Germinal center (tissue), 1 donor: ENCODE results near the gene OGDH.

ENCODE experiments used
- DNase-seq: peaks from one replicate; pipeline ENCODE4 v3.0.0; 2012; ENCODE audit warnings: mixed read lengths, low spot score

The OGDH gene

GRCh38 chr7:44738876-44739665 lies 132.6 kb downstream of the OGDH start:
- DNase-seq, result peak; percentile 0

DNA sequence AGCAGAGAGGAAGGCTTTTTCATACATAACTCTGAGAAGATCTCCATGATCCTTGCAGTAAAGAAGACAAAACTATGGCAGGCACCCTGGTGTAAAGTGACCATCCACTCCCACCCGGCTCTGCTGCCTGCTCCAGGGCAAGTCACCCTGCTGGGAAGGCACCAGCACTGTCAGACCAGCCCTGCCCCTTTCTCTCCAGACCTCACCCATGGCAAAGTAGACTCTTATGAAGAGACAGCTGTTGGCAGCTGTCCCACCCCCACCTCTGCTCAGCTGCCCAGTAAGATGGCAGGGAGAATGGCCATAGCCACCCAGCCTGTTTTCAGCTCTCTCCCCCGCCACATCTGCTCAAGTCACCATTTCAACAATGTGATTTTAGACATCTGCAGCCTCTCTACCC lies 133.6 kb downstream of the OGDH start:
- DNase-seq, result peak; percentile 1

- no peak for DNase-seq
These were observed 137.3 kb downstream of the OGDH start for GRCh38 chr7:44743750-44744149.

GRCh38 chr7:44748045-44748947 lies 141.9 kb downstream of the OGDH start, which contains the start of gene ZMIZ2:
TSS of gene ZMIZ2 (plus strand) at chr7:44748847. CDS start at chr7:44756250, 7,403 bp downstream.
- peak; percentile 96 for DNase-seq

DNA sequence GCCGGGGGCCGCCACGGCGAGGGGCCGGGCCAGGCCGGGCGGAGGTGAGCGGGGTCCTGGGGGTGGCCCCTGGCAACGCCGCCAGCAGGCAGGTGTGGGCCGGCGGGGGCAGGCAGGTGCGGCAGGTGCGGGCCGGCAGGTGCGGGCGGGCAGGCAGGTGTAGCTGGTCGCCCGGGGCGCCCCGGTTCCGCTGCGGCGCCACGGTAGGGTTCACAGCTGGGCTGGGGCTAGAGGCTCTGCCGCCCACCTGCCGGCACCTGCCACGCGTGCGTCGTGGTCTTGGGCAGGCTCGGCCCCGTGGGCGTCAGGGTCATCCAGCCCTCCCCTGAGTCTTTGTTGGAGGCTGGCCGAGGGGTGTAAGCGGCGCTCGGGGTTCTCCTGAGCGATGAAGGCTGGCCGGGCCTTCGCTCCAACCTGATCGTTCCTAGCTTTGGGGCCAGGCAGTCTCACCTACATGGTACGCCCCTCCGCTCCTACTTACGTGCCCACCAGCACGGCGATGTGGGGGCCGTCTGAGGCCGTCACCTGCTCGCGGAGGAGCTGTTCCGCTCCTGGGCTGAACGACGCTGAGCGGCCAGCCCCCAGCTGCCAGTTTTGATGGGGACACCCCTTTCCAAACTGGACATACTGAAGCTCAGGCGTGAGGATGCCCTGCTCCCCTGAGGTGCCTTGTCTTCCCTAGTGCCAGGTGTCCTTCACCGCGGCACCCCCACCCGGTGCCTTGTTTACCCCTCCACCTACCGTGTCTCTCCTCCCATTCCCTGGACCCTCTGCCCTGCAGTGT lies 142.7 kb downstream of the OGDH start:
- peak; percentile 68 for DNase-seq

- DNase-seq, result no peak
These were observed 143.6 kb downstream of the OGDH start for GRCh38 chr7:44749992-44750391.

- no peak for DNase-seq
These were observed 144.0 kb downstream of the OGDH start for GRCh38 chr7:44750424-44750823.

DNA sequence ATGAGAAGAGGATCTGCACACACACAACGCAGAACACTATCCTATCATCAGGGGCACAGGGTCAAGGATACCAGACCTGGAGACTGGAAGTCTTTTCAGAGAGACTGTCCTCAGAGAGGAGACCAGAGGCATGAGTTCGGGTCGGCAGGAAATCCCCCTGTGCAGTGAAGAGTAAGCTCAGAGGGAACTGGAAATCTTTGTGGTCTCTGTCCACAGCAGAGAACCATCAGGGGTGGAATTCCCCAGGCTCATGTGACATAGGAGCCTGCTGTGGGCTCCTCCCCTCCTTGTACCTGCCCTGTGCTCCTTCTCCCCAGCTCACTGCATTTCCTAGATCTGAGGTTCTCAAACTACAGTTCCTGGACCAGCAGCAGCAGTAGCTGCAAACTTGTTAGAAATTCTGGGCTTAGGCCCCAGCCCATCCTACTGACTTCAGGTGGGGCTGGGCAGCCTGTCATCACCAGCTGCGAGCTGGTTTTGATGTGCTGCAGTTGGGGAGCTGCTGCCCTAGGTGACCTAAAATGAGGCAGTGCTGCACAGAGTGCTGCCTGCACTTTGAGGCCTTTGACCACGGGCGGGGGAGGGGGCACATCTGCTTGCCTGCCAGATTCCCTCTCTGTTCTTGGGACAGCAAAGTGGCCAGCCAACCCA lies 144.6 kb downstream of the OGDH start:
- DNase-seq, result peak; percentile 76

DNA sequence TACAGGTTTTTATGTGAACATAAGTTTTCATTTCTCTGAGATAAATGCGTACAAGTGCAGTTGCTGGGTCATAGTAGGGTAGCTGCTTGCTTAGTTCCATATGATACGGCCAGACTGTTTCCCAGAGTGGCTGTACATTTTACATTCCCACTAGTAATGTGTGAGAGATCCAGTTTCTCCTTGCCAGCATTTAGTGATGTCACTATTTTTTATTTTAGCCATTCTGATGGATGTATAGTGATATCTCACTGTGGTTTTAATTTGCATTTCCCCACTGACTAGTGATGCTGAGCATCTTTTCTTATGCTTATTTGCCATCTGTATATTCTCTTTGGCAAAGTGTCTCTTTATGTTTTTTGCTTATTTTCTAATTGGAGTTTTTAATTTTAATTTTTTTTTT lies 146.4 kb downstream of the OGDH start:
- DNase-seq, result no peak

DNA sequence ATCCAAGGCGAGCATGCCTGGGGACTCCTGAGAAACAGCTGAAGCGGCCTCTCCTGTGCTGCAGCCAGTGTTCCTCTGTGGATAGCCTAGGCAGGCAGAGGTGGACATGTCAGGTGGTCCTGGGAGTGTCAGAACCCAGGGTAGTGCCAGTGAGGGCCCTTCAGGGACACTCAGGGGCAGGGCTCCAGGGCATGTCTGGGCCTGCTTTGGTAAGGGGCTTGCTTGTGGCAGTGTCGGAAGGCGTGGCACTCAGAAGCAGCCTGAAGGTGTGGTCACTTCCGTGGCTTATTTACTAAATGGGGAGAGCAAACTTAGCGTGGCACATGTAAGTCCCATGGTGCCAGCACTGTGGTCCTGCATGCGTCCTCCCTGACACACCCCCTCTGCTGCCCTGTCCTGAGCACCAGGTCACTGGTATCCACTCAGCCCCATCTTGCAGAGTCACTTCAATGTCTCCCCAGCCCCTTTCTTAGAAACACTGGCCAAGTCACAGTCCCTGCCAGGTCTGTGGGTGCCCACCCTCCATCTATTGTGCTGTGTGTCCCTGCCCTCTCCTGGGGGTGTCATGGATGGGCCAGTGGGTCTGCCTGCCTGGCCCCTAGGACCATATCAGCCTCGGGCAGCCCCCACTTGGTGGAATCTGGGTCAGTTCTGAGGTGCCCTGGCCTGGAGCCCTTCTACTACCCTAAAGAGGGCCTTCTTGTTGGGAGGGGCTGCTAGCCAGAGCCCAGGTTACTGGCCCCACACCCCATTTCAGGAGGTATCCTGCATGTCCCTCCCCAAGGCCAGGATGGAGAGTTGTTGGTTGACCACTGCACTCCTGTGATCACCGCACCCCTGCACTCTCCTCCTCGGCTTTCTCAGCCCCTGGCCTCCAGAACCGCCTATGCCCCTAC lies 148.6 kb downstream of the OGDH start:
- DNase-seq, result no peak

DNA sequence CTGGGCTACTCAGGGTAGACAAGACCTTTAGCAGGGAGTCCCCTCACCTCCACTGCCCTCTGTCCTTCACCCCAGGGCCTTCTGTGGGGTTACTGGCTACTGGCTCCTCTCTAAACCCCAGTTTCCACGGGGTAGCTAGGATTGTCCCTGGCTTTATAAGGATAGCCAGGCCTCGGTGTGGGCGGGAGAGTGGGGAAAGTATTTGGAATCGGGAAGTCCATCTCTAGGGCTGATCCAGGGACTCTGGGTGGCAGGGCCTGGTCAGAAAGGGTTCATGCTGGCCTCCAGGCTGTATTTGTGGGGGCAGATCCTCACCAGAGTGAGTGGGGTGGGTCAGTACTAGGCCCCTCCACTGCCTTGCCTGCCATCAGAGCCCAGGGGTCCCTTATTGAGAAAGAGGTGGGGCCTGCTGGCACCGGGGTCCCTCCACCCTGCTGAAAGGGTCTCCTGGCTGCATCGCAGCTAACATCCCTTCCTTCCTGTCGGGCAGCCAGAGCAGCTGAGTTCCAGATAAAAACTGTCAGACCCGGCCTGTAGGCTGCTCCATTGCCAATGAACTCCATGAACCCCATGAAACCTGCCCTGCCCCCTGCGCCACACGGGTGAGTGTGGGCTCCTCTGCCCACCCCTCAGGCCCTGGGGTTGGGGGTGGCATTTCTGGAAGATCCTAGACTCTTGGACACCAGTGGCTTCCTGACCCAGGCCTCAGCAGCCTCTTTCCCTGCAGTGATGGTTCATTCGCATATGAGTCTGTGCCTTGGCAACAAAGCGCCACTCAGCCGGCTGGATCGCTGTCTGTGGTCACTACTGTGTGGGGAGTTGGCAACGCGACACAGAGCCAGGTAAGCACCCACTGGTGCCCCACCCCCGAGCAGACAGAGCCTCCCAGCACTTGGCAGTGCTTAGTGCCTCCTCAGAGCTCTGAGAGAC lies 149.5 kb downstream of the OGDH start:
- DNase-seq, result no peak

- DNase-seq, result no peak
These were observed 150.5 kb downstream of the OGDH start for GRCh38 chr7:44756904-44757303.

GRCh38 chr7:44757311-44757710 lies 150.9 kb downstream of the OGDH start:
- DNase-seq, result no peak

DNA sequence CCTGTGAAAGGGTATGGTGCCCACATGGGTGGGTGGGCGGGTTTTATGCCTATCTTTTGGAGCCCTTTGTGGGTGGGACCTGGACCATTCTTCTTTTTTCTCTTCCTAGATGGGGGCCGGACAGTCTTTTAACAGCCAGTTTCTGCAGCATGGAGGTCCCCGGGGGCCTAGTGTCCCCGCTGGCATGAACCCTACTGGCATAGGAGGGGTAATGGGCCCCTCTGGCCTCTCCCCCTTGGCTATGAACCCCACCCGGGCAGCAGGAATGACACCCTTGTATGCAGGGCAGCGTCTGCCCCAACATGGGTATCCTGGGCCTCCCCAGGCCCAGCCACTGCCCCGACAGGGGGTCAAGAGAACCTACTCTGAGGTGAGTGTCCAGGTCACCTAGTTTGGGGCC lies 151.3 kb downstream of the OGDH start:
- no peak for DNase-seq
